ENCODE data around the gene GRIN3A.

Gene GRIN3A

DNA sequence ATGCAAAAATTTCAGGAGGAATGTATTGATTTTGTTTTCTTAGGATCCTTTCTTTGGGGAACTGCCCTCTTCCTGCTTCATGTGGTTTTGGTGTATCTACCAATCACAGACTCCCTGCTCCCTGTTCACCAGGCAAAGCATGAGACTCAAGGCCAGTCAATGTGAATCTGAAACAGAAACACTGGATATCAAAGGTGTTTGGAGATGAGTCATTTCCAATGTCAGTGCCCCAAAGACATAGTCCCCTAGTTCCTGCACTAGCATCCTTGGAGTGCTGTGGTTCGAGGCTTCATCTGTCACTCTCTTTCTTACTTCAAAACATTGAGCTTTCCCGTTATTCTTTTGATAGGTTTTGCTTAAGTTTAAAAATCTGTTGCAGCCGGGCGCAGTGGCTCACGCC is 151.8 kb downstream of the GRIN3A start:
- H3K9ac ChIP-seq (ENCODE audit: low read length): no peak overlapping the region
- no peaks in the 10 kb centered on the region for H3K36me3 ChIP-seq (ENCODE audit: low read length)
- H3F3A ChIP-seq (ENCODE audit: insufficient read depth): no peaks in the 10 kb centered on the region
- no peak overlapping the region for H3K4me2 ChIP-seq (ENCODE audit: low read depth, low read length, poor library complexity, severe bottlenecking)
- H3K27me3 ChIP-seq (ENCODE audit: low read length): no peaks in the 10 kb centered on the region
- H2AFZ ChIP-seq (ENCODE audit: low read depth, low read length, severe bottlenecking): no peak overlapping the region
- H3K79me2 ChIP-seq (ENCODE audit: insufficient read depth, low read length): no peaks in the 10 kb centered on the region
- H3K4me3 ChIP-seq (ENCODE audit: insufficient read depth, low read length, poor library complexity, severe bottlenecking): no peak overlapping the region
- H3K9me2 ChIP-seq (replicated peaks; ENCODE audit: insufficient read depth, low read length): no peaks in the 10 kb centered on the region
- H3K27ac ChIP-seq (ENCODE audit: low read depth, low read length): no peak overlapping the region
- no peaks in the 10 kb centered on the region for H4K20me1 ChIP-seq (ENCODE audit: low read depth, low read length)
- no peaks in the 10 kb centered on the region for H3K9me3 ChIP-seq (ENCODE audit: insufficient read depth, low read length)
- TF ChIP-seq EZH2phosphoT487 (conservative IDR thresholded peaks at IDR 0.05; ENCODE audit: low read length): no peak

DNA sequence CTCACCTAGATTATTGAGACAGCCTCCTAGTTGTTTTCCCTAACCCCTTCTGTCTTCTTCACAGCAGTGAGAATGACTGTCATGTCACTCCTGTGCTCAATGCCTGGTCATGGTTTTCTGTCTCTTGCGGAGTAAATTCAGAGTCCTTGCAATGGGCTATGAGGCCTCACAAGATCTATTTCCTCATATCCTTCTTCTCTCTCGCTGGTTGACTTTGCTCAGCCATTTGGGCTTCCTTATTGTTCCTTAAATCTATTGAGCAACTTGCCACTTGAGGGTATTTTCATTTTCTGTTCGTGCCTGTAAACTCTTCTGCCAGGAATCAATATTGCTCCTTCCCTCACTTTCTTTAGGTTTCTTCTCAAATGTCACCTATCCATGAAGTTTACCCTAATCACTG is 152.7 kb downstream of the GRIN3A start:
- H3K9me2 ChIP-seq (replicated peaks; ENCODE audit: insufficient read depth, low read length): no peaks in the 10 kb centered on the region
- H3K4me2 ChIP-seq (ENCODE audit: low read depth, low read length, poor library complexity, severe bottlenecking): no peak overlapping the region
- H3F3A ChIP-seq (ENCODE audit: insufficient read depth): no peaks in the 10 kb centered on the region
- no peaks in the 10 kb centered on the region for H3K27me3 ChIP-seq (ENCODE audit: low read length)
- no peaks in the 10 kb centered on the region for H3K9me3 ChIP-seq (ENCODE audit: insufficient read depth, low read length)
- no peak overlapping the region for H3K4me3 ChIP-seq (ENCODE audit: insufficient read depth, low read length, poor library complexity, severe bottlenecking)
- no peak overlapping the region for H3K27ac ChIP-seq (ENCODE audit: low read depth, low read length)
- H3K9ac ChIP-seq (ENCODE audit: low read length): no peak overlapping the region
- TF ChIP-seq, protein P1, sequence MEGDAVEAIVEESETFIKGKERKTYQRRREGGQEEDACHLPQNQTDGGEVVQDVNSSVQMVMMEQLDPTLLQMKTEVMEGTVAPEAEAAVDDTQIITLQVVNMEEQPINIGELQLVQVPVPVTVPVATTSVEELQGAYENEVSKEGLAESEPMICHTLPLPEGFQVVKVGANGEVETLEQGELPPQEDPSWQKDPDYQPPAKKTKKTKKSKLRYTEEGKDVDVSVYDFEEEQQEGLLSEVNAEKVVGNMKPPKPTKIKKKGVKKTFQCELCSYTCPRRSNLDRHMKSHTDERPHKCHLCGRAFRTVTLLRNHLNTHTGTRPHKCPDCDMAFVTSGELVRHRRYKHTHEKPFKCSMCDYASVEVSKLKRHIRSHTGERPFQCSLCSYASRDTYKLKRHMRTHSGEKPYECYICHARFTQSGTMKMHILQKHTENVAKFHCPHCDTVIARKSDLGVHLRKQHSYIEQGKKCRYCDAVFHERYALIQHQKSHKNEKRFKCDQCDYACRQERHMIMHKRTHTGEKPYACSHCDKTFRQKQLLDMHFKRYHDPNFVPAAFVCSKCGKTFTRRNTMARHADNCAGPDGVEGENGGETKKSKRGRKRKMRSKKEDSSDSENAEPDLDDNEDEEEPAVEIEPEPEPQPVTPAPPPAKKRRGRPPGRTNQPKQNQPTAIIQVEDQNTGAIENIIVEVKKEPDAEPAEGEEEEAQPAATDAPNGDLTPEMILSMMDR (IDR thresholded peaks at IDR 0.05; ENCODE audit: insufficient read depth, low read length, poor library complexity, severe bottlenecking): no peak
- no peak for TF ChIP-seq EZH2phosphoT487 (conservative IDR thresholded peaks at IDR 0.05; ENCODE audit: low read length)
- H2AFZ ChIP-seq (ENCODE audit: low read depth, low read length, severe bottlenecking): no peak overlapping the region
- no peaks in the 10 kb centered on the region for H3K36me3 ChIP-seq (ENCODE audit: low read length)
- no peaks in the 10 kb centered on the region for H4K20me1 ChIP-seq (ENCODE audit: low read depth, low read length)
- H3K79me2 ChIP-seq (ENCODE audit: insufficient read depth, low read length): no peaks in the 10 kb centered on the region

DNA sequence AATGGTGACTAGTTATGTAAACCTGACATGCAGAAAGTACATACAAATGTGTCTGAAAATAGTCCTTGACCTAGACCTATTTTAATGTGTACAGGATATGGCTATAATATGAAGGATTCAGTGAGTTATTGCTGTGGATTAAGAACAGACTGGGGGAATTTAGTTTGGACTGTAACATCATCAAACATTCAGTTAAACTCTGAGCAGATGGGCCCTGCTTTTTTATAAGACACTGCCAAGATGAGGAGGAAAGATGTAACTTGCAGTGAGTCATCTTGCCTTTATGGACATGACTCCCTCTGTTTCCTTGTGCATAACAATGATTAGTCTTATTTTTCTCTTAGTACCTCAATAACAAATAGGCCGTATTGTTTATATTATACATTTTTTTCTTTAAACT is 155.9 kb downstream of the GRIN3A start:
- Histone ChIP-seq H3K4me2 (ENCODE audit: low read depth, low read length, poor library complexity, severe bottlenecking) (no peak overlapping the region), H3K9ac (ENCODE audit: low read length) (no peak overlapping the region), H3K4me3 (ENCODE audit: insufficient read depth, low read length, poor library complexity, severe bottlenecking) (no peak overlapping the region), H3K9me2 (replicated peaks; ENCODE audit: insufficient read depth, low read length) (no peaks in the 10 kb centered on the region), H3K9me3 (ENCODE audit: insufficient read depth, low read length) (no peaks in the 10 kb centered on the region), H4K20me1 (ENCODE audit: low read depth, low read length) (no peaks in the 10 kb centered on the region), H3F3A (ENCODE audit: insufficient read depth) (no peaks in the 10 kb centered on the region), H2AFZ (ENCODE audit: low read depth, low read length, severe bottlenecking) (no peak overlapping the region), H3K79me2 (ENCODE audit: insufficient read depth, low read length) (no peaks in the 10 kb centered on the region), H3K27me3 (ENCODE audit: low read length) (no peaks in the 10 kb centered on the region), H3K27ac (ENCODE audit: low read depth, low read length) (no peak overlapping the region), H3K36me3 (ENCODE audit: low read length) (no peaks in the 10 kb centered on the region)
- no peak for TF ChIP-seq EZH2phosphoT487 (conservative IDR thresholded peaks at IDR 0.05; ENCODE audit: low read length)
- TF ChIP-seq, protein P1 (IDR thresholded peaks at IDR 0.05; ENCODE audit: insufficient read depth, low read length, poor library complexity, severe bottlenecking): no peak

DNA sequence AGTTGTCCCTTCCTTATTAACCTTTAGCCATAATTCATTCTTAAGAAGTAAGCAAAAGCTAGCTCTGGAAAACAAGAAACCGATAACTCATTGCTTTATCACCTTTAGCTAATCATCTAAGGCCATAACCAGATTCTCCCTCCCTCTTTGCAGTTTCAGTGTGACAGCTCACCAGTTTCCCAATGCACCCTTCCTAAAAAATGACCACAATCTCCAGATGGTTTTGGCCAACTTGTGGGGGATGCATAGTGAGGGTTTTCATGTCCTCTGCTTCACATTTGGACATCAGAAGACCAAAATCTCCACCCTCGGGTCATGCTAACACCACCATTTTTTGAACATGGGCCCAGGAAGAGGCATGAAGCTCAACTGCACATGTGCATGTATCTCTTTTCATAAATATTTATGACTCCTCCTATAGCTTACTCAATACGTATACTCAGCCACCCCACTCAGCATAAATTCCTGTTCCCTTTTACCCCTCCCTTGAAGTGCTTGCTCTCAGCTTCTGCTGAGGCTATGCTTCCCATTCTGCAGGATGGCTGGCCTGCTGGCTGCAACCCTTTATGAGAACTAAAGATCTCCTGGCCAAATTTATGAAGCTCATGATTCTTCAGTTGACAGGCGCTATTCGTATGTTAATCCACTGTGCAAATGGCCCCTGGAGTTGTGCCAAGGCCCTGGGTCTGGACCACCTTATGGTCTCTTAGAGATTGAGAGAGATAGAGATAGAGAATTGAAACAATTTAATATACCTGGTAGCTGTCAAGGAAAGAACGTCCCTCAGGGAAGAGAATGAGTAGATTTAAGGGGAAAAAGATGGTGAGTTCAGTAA is 158.5 kb downstream of the GRIN3A start:
- Histone ChIP-seq H2AFZ (ENCODE audit: low read depth, low read length, severe bottlenecking) (no peak overlapping the region), H3F3A (ENCODE audit: insufficient read depth) (no peaks in the 10 kb centered on the region), H3K9ac (ENCODE audit: low read length) (no peak overlapping the region), H3K79me2 (ENCODE audit: insufficient read depth, low read length) (no peaks in the 10 kb centered on the region), H3K27me3 (ENCODE audit: low read length) (no peaks in the 10 kb centered on the region), H3K4me3 (ENCODE audit: insufficient read depth, low read length, poor library complexity, severe bottlenecking) (no peak overlapping the region), H4K20me1 (ENCODE audit: low read depth, low read length) (no peaks in the 10 kb centered on the region), H3K9me3 (ENCODE audit: insufficient read depth, low read length) (no peaks in the 10 kb centered on the region), H3K4me2 (ENCODE audit: low read depth, low read length, poor library complexity, severe bottlenecking) (no peak overlapping the region), H3K9me2 (replicated peaks; ENCODE audit: insufficient read depth, low read length) (no peaks in the 10 kb centered on the region), H3K27ac (ENCODE audit: low read depth, low read length) (no peak overlapping the region), H3K36me3 (ENCODE audit: low read length) (no peaks in the 10 kb centered on the region)
- TF ChIP-seq, protein P1 (IDR thresholded peaks at IDR 0.05; ENCODE audit: insufficient read depth, low read length, poor library complexity, severe bottlenecking): no peak
- TF ChIP-seq EZH2phosphoT487 (conservative IDR thresholded peaks at IDR 0.05; ENCODE audit: low read length): no peak
